Neural progenitor cell (in vitro differentiated cells): ENCODE results near the gene CYP2F1. TPM values are rescaled to one million over a fixed set of nuclear protein-coding genes. Genes with fewer than 3 reads are reported as not detected.

ENCODE experiments used
- DNase-seq: peaks from one replicate; pipeline ENCODE4 v3.0.0-alpha.2; 2016; ENCODE audit warnings: low spot score
- H2AFZ ChIP-seq: fragments of 200-600 bp; sonication (generic); replicated peaks from 2 replicates; pipeline ENCODE4 v1.6.1; 2016; ENCODE audit warnings: antibody characterized with exemption
- H3F3A ChIP-seq: fragments of 200-600 bp; sonication (generic); 2 replicates; pipeline ENCODE4 v1.6.1; 2016; ENCODE audit warnings: antibody characterized with exemption, low read depth
- H3K27ac ChIP-seq: fragments of 200-600 bp; sonication (generic); 2 replicates; pipeline ENCODE4 v1.5.1; 2016; ENCODE audit warnings: mild to moderate bottlenecking
- H3K27me3 ChIP-seq: fragments of 200-600 bp; sonication (generic); 2 replicates; pipeline ENCODE4 v1.6.1; 2016; ENCODE audit warnings: mild to moderate bottlenecking, moderate library complexity
- H3K36me3 ChIP-seq: fragments of 200-600 bp; sonication (generic); 2 replicates; pipeline ENCODE4 v1.5.1; 2016
- H3K4me1 ChIP-seq: fragments of 200-600 bp; sonication (generic); 2 replicates; pipeline ENCODE4 v1.6.1; 2016; ENCODE audit warnings: mixed run types
- H3K4me2 ChIP-seq: fragments of 200-600 bp; sonication (generic); 2 replicates; pipeline ENCODE4 v1.6.1; 2016
- H3K4me3 ChIP-seq: fragments of 200-600 bp; sonication (generic); 2 replicates; pipeline ENCODE4 v1.5.1; 2016
- H3K79me2 ChIP-seq: fragments of 200-600 bp; sonication (generic); 2 replicates; pipeline ENCODE4 v1.6.1; 2016; ENCODE audit warnings: low read depth
- H3K9ac ChIP-seq: fragments of 200-600 bp; sonication (generic); 2 replicates; pipeline ENCODE4 v1.6.1; 2016
- H3K9me3 ChIP-seq: fragments of 200-600 bp; sonication (generic); 2 replicates; pipeline ENCODE4 v1.5.1; 2016; ENCODE audit warnings: low read depth
- H4K20me1 ChIP-seq: fragments of 200-600 bp; sonication (generic); 2 replicates; pipeline ENCODE4 v1.6.1; 2016; ENCODE audit warnings: low read depth
- H3K27ac Mint-ChIP-seq: 3 replicates; pipeline ENCODE4 v1.8.0; 2021; ENCODE audit warnings: mixed read lengths
- H3K27me3 Mint-ChIP-seq: 2 replicates; pipeline ENCODE4 v1.8.0; 2022; ENCODE audit warnings: low read depth, mild to moderate bottlenecking, inconsistent platforms, moderate library complexity, mixed read lengths; ENCODE audit not compliant: insufficient read depth
- H3K36me3 Mint-ChIP-seq: 3 replicates; pipeline ENCODE4 v1.8.0; 2021; ENCODE audit warnings: mixed read lengths
- H3K4me1 Mint-ChIP-seq: 3 replicates; pipeline ENCODE4 v1.8.0; 2021; ENCODE audit warnings: mixed read lengths
- H3K4me3 Mint-ChIP-seq: 3 replicates; pipeline ENCODE4 v1.8.0; 2021; ENCODE audit warnings: mild to moderate bottlenecking, moderate library complexity, mixed read lengths
- H3K9me3 Mint-ChIP-seq: 3 replicates; pipeline ENCODE4 v1.8.0; 2020; ENCODE audit warnings: mixed read lengths
- CTCF ChIP-seq: fragments of 200-600 bp; sonication (generic); IDR thresholded peaks from 2 replicates; pipeline ENCODE4 v1.5.1; 2017; ENCODE audit warnings: antibody characterized with exemption, mild to moderate bottlenecking
- EZH2 ChIP-seq: fragments of 200-600 bp; sonication (generic); IDR thresholded peaks from 2 replicates; pipeline ENCODE4 v1.6.1; 2017; ENCODE audit warnings: antibody characterized with exemption, mild to moderate bottlenecking, moderate library complexity
- EZH2phosphoT487 ChIP-seq: fragments of 200-600 bp; sonication (generic); IDR thresholded peaks from 2 replicates; pipeline ENCODE4 v1.6.1; 2017; ENCODE audit warnings: antibody characterized with exemption
- total RNA-seq: library from RNA; depleted of rRNA; stranded (reverse); fragments of >200 nt; gene quantifications from 2 replicates; pipeline ENCODE4 v1.2.3, GENCODE V29; 2015; ENCODE audit warnings: low replicate concordance

The CYP2F1 gene
- total RNA-seq, 1 donor from 2014 or later, result not detected

- Mint-ChIP-seq H3K4me1 (no peaks in the 10 kb centered on the region), H3K36me3 (no peaks in the 10 kb centered on the region), H3K4me3 (no peak overlapping the region), H3K27me3 (peaks cover 10% of the 10 kb centered on the region), H3K9me3 (peaks cover 14% of the 10 kb centered on the region), H3K27ac (no peak overlapping the region)
- no peak overlapping the region for H3K4me3 ChIP-seq
- H2AFZ ChIP-seq, result no peak overlapping the region
- H3K27ac ChIP-seq, result no peak overlapping the region
- no peaks in the 10 kb centered on the region for H3K27me3 ChIP-seq
- no peaks in the 10 kb centered on the region for H3K79me2 ChIP-seq
- no peaks in the 10 kb centered on the region for H3K36me3 ChIP-seq
- DNase-seq, result no peak
- no peaks in the 10 kb centered on the region for H3F3A ChIP-seq
- H3K4me1 ChIP-seq, result no peaks in the 10 kb centered on the region
- no peaks in the 10 kb centered on the region for H3K9me3 ChIP-seq
- H4K20me1 ChIP-seq, result no peaks in the 10 kb centered on the region
- H3K9ac ChIP-seq, result no peak overlapping the region
- no peak overlapping the region for H3K4me2 ChIP-seq
- TF ChIP-seq EZH2 (no peak), EZH2phosphoT487 (no peak), CTCF (no peak)
Measured at GRCh38 chr19:41111296-41111695, 2.9 kb upstream of the CYP2F1 start.

DNA sequence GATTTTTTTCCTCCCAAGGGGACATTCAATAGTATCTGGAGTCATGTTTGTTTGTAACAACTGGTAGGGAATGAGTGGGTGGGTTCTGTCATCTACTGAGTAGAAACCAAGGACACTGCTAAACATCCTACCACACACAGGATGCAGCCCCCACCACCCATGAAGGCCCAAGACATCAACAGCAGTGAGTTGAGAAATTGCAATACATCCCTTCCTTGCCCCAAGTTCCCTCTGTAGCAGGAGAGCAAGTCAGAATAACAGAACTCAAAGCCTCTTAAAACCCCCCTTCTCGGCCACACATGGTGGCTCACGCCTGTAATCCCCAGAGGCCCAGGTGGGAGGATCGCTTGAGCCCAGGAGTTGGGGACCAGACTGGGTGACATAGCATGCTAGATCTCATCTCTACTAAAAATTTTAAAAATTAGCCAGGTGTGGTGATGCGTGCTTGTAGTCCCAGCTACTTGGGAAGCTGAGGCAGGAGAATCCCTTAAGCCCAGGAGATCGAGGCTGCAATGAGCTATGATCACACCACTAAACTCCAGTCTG lies 2.4 kb upstream of the CYP2F1 start:
- no peaks in the 10 kb centered on the region for H3K36me3 Mint-ChIP-seq

DNA sequence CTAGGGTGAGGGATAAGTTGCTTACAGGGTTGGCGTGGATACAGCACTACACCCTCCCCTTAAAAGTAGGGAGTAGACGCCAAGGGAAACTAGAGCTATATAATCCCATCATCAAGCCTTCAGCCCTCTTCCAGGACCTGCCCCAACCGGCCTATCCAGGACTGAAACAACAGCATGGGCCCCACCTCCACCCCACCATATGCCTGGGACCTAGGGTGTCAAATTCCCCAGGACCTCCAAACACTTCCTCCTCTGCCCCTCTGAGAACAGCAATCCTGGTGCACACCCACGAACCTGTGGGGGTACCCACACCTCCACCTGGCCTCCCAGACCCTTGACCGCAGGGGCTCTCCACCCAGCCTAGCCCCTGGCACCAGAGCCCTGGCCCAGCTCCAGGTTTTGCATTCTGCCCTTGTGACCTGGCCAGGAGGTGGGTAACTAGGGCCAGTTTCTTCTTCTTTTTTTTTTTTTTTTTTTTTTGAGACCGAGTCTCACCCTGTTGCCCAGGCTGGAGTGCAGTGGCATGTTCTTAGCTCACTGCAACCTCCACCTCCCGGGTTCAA lies 1.4 kb upstream of the CYP2F1 start:
- Mint-ChIP-seq H3K9me3 (peaks cover 14% of the 10 kb centered on the region), H3K27ac (no peak overlapping the region), H3K4me3 (no peak overlapping the region), H3K4me1 (no peaks in the 10 kb centered on the region), H3K27me3 (peaks cover 11% of the 10 kb centered on the region), H3K36me3 (no peaks in the 10 kb centered on the region)
- no peak overlapping the region for H2AFZ ChIP-seq
- no peaks in the 10 kb centered on the region for H3K79me2 ChIP-seq
- H3K4me1 ChIP-seq, result no peaks in the 10 kb centered on the region
- no peaks in the 10 kb centered on the region for H3K36me3 ChIP-seq
- no peak for DNase-seq
- H3F3A ChIP-seq, result no peaks in the 10 kb centered on the region
- no peak overlapping the region for H3K4me2 ChIP-seq
- no peaks in the 10 kb centered on the region for H3K9me3 ChIP-seq
- no peak overlapping the region for H3K4me3 ChIP-seq
- no peak for TF ChIP-seq EZH2
- TF ChIP-seq CTCF, result no peak
- no peak for TF ChIP-seq EZH2phosphoT487
- no peak overlapping the region for H3K27ac ChIP-seq
- H3K27me3 ChIP-seq, result no peaks in the 10 kb centered on the region
- H4K20me1 ChIP-seq, result no peaks in the 10 kb centered on the region
- no peak overlapping the region for H3K9ac ChIP-seq

More for the DNA sequence above, 2.4 kb upstream of the CYP2F1 start:
- H3F3A ChIP-seq, result no peaks in the 10 kb centered on the region
- Mint-ChIP-seq H3K27me3 (peaks cover 11% of the 10 kb centered on the region), H3K27ac (no peak overlapping the region), H3K4me1 (no peaks in the 10 kb centered on the region), H3K9me3 (peaks cover 14% of the 10 kb centered on the region), H3K4me3 (no peak overlapping the region)
- no peak overlapping the region for H3K4me3 ChIP-seq
- H4K20me1 ChIP-seq, result no peaks in the 10 kb centered on the region
- no peak overlapping the region for H2AFZ ChIP-seq
- H3K36me3 ChIP-seq, result no peaks in the 10 kb centered on the region
- H3K27ac ChIP-seq, result no peak overlapping the region
- H3K4me1 ChIP-seq, result no peaks in the 10 kb centered on the region
- DNase-seq, result no peak
- H3K27me3 ChIP-seq, result no peaks in the 10 kb centered on the region
- H3K9me3 ChIP-seq, result no peaks in the 10 kb centered on the region
- H3K9ac ChIP-seq, result no peak overlapping the region
- TF ChIP-seq EZH2phosphoT487 (no peak), EZH2 (no peak), CTCF (no peak)
- H3K79me2 ChIP-seq, result no peaks in the 10 kb centered on the region
- H3K4me2 ChIP-seq, result no peak overlapping the region
